Measurements from ENCODE around the gene SLC16A5. TPM values are rescaled to one million over a fixed set of nuclear protein-coding genes. Genes with fewer than 3 reads are reported as not detected.

The SLC16A5 gene
- total RNA-seq, 2 donors from 2014 or later, result 28.8 to 54.0 TPM

DNA sequence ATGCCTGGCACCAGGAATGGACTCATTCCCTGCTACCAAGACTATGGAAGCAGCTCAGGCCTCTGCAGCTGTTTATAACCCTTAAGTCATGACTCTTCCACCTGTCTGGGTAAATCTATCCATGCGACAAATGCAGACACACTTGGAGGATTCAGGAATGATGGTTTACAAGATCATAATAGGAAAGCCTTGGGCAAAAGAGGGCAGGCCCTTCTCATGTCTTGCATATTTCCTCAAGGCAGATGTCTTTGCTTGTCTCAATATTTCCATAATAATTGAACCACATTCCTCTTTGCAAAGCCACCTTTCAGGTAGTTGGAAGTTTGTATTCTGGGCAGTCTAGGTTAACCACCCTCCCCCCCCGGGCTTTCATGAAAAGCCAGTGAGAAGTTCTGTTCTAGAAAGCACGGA lies 67.4 kb downstream of the SLC16A5 start:
- Histone ChIP-seq H3K9ac (ENCODE audit: extremely low read depth, low read length, poor library complexity, severe bottlenecking) (no peak overlapping the region), H3K27ac (ENCODE audit: low read depth, low read length) (no peak overlapping the region), H3K36me3 (ENCODE audit: control insufficient read depth, insufficient read depth, low read length) (peaks cover 10% of the 10 kb centered on the region), H3K27me3 (ENCODE audit: control insufficient read depth, insufficient read depth, low read length, poor library complexity, severe bottlenecking) (no peaks in the 10 kb centered on the region), H3K9me3 (ENCODE audit: control insufficient read depth, low read length) (no peaks in the 10 kb centered on the region), H3K4me3 (ENCODE audit: low read length) (peak overlapping the region; percentile 14), H3K4me1 (ENCODE audit: control insufficient read depth, insufficient read depth, low read length) (peaks cover 3% of the 10 kb centered on the region)
- Mint-ChIP-seq H3K4me1 (peaks cover 21% of the 10 kb centered on the region), H3K27ac (peak overlapping the region; percentile 0), H3K9me3 (no peaks in the 10 kb centered on the region), H3K27me3 (ENCODE audit: insufficient read depth) (no peaks in the 10 kb centered on the region), H3K4me3 (no peak overlapping the region), H3K36me3 (ENCODE audit: low read depth) (peaks cover 6% of the 10 kb centered on the region)
- 59 to 80% methylated on average over 2 to 3 of the region's 3 CpGs for WGBS, 2 experiments (ENCODE audit: insufficient coverage in 1 of 2, insufficient read length in 1 of 2)
- TF ChIP-seq, protein P1, sequence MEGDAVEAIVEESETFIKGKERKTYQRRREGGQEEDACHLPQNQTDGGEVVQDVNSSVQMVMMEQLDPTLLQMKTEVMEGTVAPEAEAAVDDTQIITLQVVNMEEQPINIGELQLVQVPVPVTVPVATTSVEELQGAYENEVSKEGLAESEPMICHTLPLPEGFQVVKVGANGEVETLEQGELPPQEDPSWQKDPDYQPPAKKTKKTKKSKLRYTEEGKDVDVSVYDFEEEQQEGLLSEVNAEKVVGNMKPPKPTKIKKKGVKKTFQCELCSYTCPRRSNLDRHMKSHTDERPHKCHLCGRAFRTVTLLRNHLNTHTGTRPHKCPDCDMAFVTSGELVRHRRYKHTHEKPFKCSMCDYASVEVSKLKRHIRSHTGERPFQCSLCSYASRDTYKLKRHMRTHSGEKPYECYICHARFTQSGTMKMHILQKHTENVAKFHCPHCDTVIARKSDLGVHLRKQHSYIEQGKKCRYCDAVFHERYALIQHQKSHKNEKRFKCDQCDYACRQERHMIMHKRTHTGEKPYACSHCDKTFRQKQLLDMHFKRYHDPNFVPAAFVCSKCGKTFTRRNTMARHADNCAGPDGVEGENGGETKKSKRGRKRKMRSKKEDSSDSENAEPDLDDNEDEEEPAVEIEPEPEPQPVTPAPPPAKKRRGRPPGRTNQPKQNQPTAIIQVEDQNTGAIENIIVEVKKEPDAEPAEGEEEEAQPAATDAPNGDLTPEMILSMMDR (conservative IDR thresholded peaks at IDR 0.05), result no peak
- DNase-seq, result peak; percentile 65

Other genes with a start within 250 kb of the SLC16A5 start
- under 1 TPM; 0.24 to 0.31 TPM for gene GRIN2C, start 228.1 kb upstream of the SLC16A5 start, total RNA-seq
- gene FDXR, start 215.0 kb upstream of the SLC16A5 start, total RNA-seq, result 10 to 100 TPM; 17.3 to 19.4 TPM
- 1 to 10 TPM; 4.7 to 5.7 TPM for gene FADS6, start 194.3 kb upstream of the SLC16A5 start, total RNA-seq
- gene USH1G, start 164.7 kb upstream of the SLC16A5 start, total RNA-seq, result under 1 TPM; 0.11 to 0.13 TPM
- gene OTOP2, start 163.7 kb upstream of the SLC16A5 start, total RNA-seq, result not detected
- gene OTOP3, start 152.1 kb upstream of the SLC16A5 start, total RNA-seq, result not detected
- gene HID1, start 115.2 kb upstream of the SLC16A5 start, total RNA-seq, result 10 to 100 TPM in 1 of 2 donors, 1 to 10 TPM in 1; 7.6 to 11.4 TPM
- 10 to 100 TPM; 20.4 to 23.6 TPM for gene CDR2L, start 100.3 kb upstream of the SLC16A5 start, total RNA-seq
- gene MRPL58, start 75.3 kb upstream of the SLC16A5 start, total RNA-seq, result 10 to 100 TPM; 29.7 to 30.1 TPM
- gene ATP5PD, start 41.0 kb upstream of the SLC16A5 start, total RNA-seq, result 100 to 1,000 TPM; 244 to 295 TPM
- 10 to 100 TPM; 27.7 to 32.8 TPM for gene KCTD2, start 40.7 kb upstream of the SLC16A5 start, total RNA-seq
- 10 to 100 TPM; 20.0 to 26.6 TPM for gene ARMC7, start 22.0 kb downstream of the SLC16A5 start, total RNA-seq
- 10 to 100 TPM; 69.1 to 80.3 TPM for gene NT5C, start 43.8 kb downstream of the SLC16A5 start, total RNA-seq
- 100 to 1,000 TPM; 148 to 156 TPM for gene JPT1, start 66.6 kb downstream of the SLC16A5 start, total RNA-seq
- gene SUMO2, start 95.0 kb downstream of the SLC16A5 start, total RNA-seq, result 100 to 1,000 TPM; 586 to 714 TPM
- 100 to 1,000 TPM; 105 to 117 TPM for gene NUP85, start 117.7 kb downstream of the SLC16A5 start, total RNA-seq
- 10 to 100 TPM; 64.9 to 73.2 TPM for gene GGA3, start 173.7 kb downstream of the SLC16A5 start, total RNA-seq
- 10 to 100 TPM; 81.0 to 82.5 TPM for gene MRPS7, start 173.9 kb downstream of the SLC16A5 start, total RNA-seq
- 10 to 100 TPM; 17.9 to 28.6 TPM for gene MIF4GD, start 183.3 kb downstream of the SLC16A5 start, total RNA-seq
- gene SLC25A19, start 201.5 kb downstream of the SLC16A5 start, total RNA-seq, result 10 to 100 TPM; 10.6 to 10.7 TPM

All from endodermal cell (in vitro differentiated cells).